Tibial artery (tissue), 4 donors: ENCODE measurements around the gene OSBPL8.

Experiments used
- DNase-seq, 2 donors: peaks; one replicate each; pipeline ENCODE4 v3.0.0-alpha.2; 2019
- H3K27ac ChIP-seq, 2 donors: fragments of 200-600 bp; sonication (generic) in 1 of 2; 1 replicate in 1 of 2; 2 replicates in 1 of 2; pipeline ENCODE4 v1.5.1; 2018 to 2019; ENCODE audit warnings: mild to moderate bottlenecking in 1 of 2
- H3K27me3 ChIP-seq, 2 donors: fragments of 200-600 bp; sonication (generic) in 1 of 2; one replicate each; pipeline versions ENCODE4 v1.5.1 to v1.6.0; 2016 to 2019
- H3K36me3 ChIP-seq, 3 donors: fragments of 200-600 bp; sonication (generic) in 2 of 3; one replicate each; pipeline ENCODE4 v1.5.1; 2016 to 2019; ENCODE audit warnings: mild to moderate bottlenecking in 2 of 3
- H3K4me1 ChIP-seq, 4 donors: fragments of 200-600 bp; sonication (generic) in 2 of 4; 1 replicate in 3 of 4; 2 replicates in 1 of 4; pipeline ENCODE4 v1.5.1; 2016 to 2019
- H3K4me3 ChIP-seq, 2 donors: fragments of 200-600 bp; sonication (generic) in 1 of 2; 1 replicate in 1 of 2; 2 replicates in 1 of 2; pipeline ENCODE4 v1.5.1; 2018 to 2019; ENCODE audit warnings: mild to moderate bottlenecking in 2 of 2
- H3K9me3 ChIP-seq, 3 donors: fragments of 200-600 bp; sonication (generic) in 1 of 3; one replicate each; pipeline ENCODE4 v1.5.1; 2016 to 2019
- CTCF ChIP-seq, 2 experiments: fragments of 200-600 bp in 1 of 2; fragments of 450-650 bp in 1 of 2; IDR thresholded peaks; one replicate each; pipeline ENCODE4 v1.5.1; 2017 to 2019; ENCODE audit warnings: antibody characterized with exemption in 2 of 2, mild to moderate bottlenecking in 1 of 2, moderate library complexity in 1 of 2
- intact Hi-C: fragments of 100-400 bp; cut with DNase I; formaldehyde crosslinking; loops from one replicate; pipeline ENCODE4 v1.15.0; 2023; ENCODE audit warnings: low total_unique reads

The OSBPL8 gene

GRCh38 chr12:76360316-76360715 lies 199.3 kb downstream of the OSBPL8 start:
- Histone ChIP-seq H3K4me3 (no peak overlapping the region), H3K27me3 (no peaks in the 10 kb centered on the region), H3K9me3 (no peaks in the 10 kb centered on the region), H3K27ac (no peak overlapping the region), H3K36me3 (peaks cover 15 to 39% (median 26%) of the 10 kb centered on the region in 3 donors), H3K4me1 (no peaks in the 10 kb centered on the region)
- TF ChIP-seq CTCF (IDR thresholded peaks at IDR 0.05): no peak
- DNase-seq: no peak
- intact Hi-C loops: no loop called here

GRCh38 chr12:76356071-76356470 lies 203.5 kb downstream of the OSBPL8 start:
- no peaks in the 10 kb centered on the region for H3K4me1 ChIP-seq
- no peak for TF ChIP-seq CTCF (IDR thresholded peaks at IDR 0.05)
- intact Hi-C loops: no loop called here
- no peaks in the 10 kb centered on the region for H3K27me3 ChIP-seq
- H3K4me3 ChIP-seq: no peak overlapping the region
- H3K27ac ChIP-seq: no peak overlapping the region
- no peaks in the 10 kb centered on the region for H3K9me3 ChIP-seq
- peaks cover 7 to 33% (median 14%) of the 10 kb centered on the region in 3 donors for H3K36me3 ChIP-seq
- DNase-seq: no peak

GRCh38 chr12:76348079-76348901 lies 211.3 kb downstream of the OSBPL8 start, which contains the start of gene BBS10:
TSS of gene BBS10 (minus strand) at chr12:76348415. CDS start at chr12:76348358, 57 bp downstream.
- DNase-seq: peak; percentile 86 to 95
- H3K9me3 ChIP-seq: no peaks in the 10 kb centered on the region
- TF ChIP-seq CTCF (IDR thresholded peaks at IDR 0.05): peak; percentile 37 to 41
- peaks cover 0 to 24% (median 10%) of the 10 kb centered on the region in 4 donors for H3K4me1 ChIP-seq
- intact Hi-C loops: loop anchor here (10.0 kb wide), 2 partner anchors 207 to 263 kb away; partner anchors contain the start of genes NAP1L1 and OSBPL8
- peak within 1 kb of the TSS; percentile 90 for H3K27ac ChIP-seq
- no peaks in the 10 kb centered on the region for H3K27me3 ChIP-seq
- no peaks in the 10 kb centered on the region for H3K36me3 ChIP-seq
- H3K4me3 ChIP-seq: peak within 1 kb of the TSS; percentile 86 to 89

- DNase-seq: peak in 1 of 2 donors; percentile 29
- H3K4me1 ChIP-seq: peaks cover 0 to 24% (median 10%) of the 10 kb centered on the region in 4 donors
- intact Hi-C loops: loop anchor here (10.0 kb wide), 2 partner anchors 208 to 262 kb away; partner anchors contain the start of genes NAP1L1 and OSBPL8
- H3K4me3 ChIP-seq: peak overlapping the region; percentile 86 to 89
- H3K9me3 ChIP-seq: no peaks in the 10 kb centered on the region
- peak overlapping the region; percentile 90 for H3K27ac ChIP-seq
- TF ChIP-seq CTCF (IDR thresholded peaks at IDR 0.05): no peak
- H3K36me3 ChIP-seq: no peaks in the 10 kb centered on the region
- no peaks in the 10 kb centered on the region for H3K27me3 ChIP-seq
These were observed 212.7 kb downstream of the OSBPL8 start for GRCh38 chr12:76346798-76347420.

GRCh38 chr12:76346236-76346635 lies 213.3 kb downstream of the OSBPL8 start:
- Histone ChIP-seq H3K4me1 (peaks cover 0 to 24% (median 10%) of the 10 kb centered on the region in 4 donors), H3K27ac (no peak overlapping the region), H3K27me3 (no peaks in the 10 kb centered on the region), H3K9me3 (no peaks in the 10 kb centered on the region), H3K36me3 (no peaks in the 10 kb centered on the region), H3K4me3 (no peak overlapping the region)
- no peak for DNase-seq
- no peak for TF ChIP-seq CTCF (IDR thresholded peaks at IDR 0.05)
- intact Hi-C loops: loop anchor here (10.0 kb wide), 2 partner anchors 209 to 261 kb away; partner anchors contain the start of genes NAP1L1 and OSBPL8
